ENCODE measurements around the gene ZNF326. TPM values are rescaled to one million over a fixed set of nuclear protein-coding genes. Genes with fewer than 3 reads are reported as not detected.

The ZNF326 gene
- total and polyA plus RNA-seq, 10 of the 15 experiments (the other 5 are each of a cell fraction or from before 2014, with no cell fraction given), result 7.1 to 29.4 (median 21.9) TPM

DNA sequence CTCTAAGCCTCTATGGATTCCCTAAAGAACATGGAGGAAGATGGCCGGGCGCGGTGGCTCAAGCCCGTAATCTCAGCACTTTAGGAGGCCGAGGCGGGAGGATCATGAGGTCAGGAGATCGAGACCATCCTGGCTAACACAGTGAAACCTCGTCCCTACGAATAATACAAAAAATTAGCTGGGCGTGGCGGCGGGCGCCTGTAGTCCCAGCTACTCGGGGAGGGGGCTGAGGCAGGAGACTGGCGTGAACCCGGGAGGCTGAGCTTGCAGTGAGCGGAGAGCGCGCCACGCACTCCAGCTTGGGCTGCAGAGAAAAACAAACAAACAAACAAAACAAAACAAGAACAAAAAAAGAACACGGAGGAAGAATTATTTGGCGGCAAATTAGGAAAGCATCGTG is 5.8 kb upstream of the ZNF326 start:
- Histone ChIP-seq H4K20me1 (ENCODE audit: control insufficient read depth, insufficient read depth) (no peaks in the 10 kb centered on the region), H3K9ac (ENCODE audit: control insufficient read depth, insufficient read depth, low read length) (no peak overlapping the region), H3K4me1 (ENCODE audit: control insufficient read depth, insufficient read depth, low read length) (no peaks in the 10 kb centered on the region), H3K79me2 (ENCODE audit: control insufficient read depth, insufficient read depth, low read length) (no peaks in the 10 kb centered on the region), H3K9me3 (replicated peaks; ENCODE audit: control insufficient read depth, insufficient read depth, low read length) (no peaks in the 10 kb centered on the region), H2AFZ (ENCODE audit: control insufficient read depth, low read depth, low read length) (no peak overlapping the region), H3K4me2 (ENCODE audit: control insufficient read depth, insufficient read depth) (no peak overlapping the region), H3K27me3 (replicated peaks in 1 of 2; ENCODE audit: control insufficient read depth in 2 of 2, insufficient read depth in 2 of 2, low read length in 1 of 2) (no peaks in the 10 kb centered on the region), H3K27ac (ENCODE audit: control insufficient read depth, insufficient read depth) (no peak overlapping the region), H3K4me3 (no peak overlapping the region), H3K36me3 (ENCODE audit: control insufficient read depth in 2 of 2, insufficient read depth in 2 of 2, low read length in 1 of 2) (no peaks in the 10 kb centered on the region)
- CTCF ChIA-PET, result interaction anchor here (0.7 to 5.0 kb wide), 11 partner anchors 38 to 506 kb away, joined by 3 to 32 read pairs (median 5); no protein-coding TSS in a partner anchor
- SMC1A ChIA-PET (ENCODE audit: uncharacterized antibody, unreplicated experiment), result interaction anchor here (0.9 to 6.8 kb wide), 9 partner anchors 11 to 506 kb away, joined by 3 to 41 read pairs (median 5); no protein-coding TSS in a partner anchor
- DNase-seq (ENCODE audit: low read depth, low spot score), result no peak
- POLR2A ChIA-PET, result interaction anchor here (1.1 kb wide), 1 partner anchor 208 kb away, joined by 5 read pairs; no protein-coding TSS in a partner anchor
- RAD21 ChIA-PET (ENCODE audit: unreplicated experiment), result interaction anchor here (0.7 to 2.4 kb wide), 7 partner anchors 14 to 225 kb away, joined by 3 to 22 read pairs (median 4); no protein-coding TSS in a partner anchor
- intact Hi-C loops (cut with micrococcal nuclease; ENCODE audit: unreplicated experiment), result loop anchor here (5.0 kb wide), 1 partner anchor 507 kb away; no protein-coding TSS in a partner anchor
- WGBS (ENCODE audit: insufficient coverage, insufficient replicate concordance, low lambda C conversion rate, missing lambda C conversion rate), result 72% methylated on average over 22 of the region's 23 CpGs
- no peak for ATAC-seq
- TF ChIP-seq PAX8 (IDR thresholded peaks at IDR 0.05) (no peak), ZNF384 (IDR thresholded peaks at IDR 0.05; ENCODE audit: borderline replicate concordance, low read depth, low read length) (no peak), STAT3 (IDR thresholded peaks at IDR 0.05; ENCODE audit: low read depth, low read length) (no peak), RELA (IDR thresholded peaks at IDR 0.05; ENCODE audit: borderline replicate concordance, partially characterized antibody) (no peak), RAD51 (IDR thresholded peaks at IDR 0.05) (no peak), BRCA1 (IDR thresholded peaks at IDR 0.05; ENCODE audit: low read depth, low read length) (no peak), ZZZ3 (IDR thresholded peaks at IDR 0.05; ENCODE audit: control insufficient read depth, insufficient read length, low read depth) (no peak), POLR2AphosphoS2 (IDR thresholded peaks at IDR 0.05; ENCODE audit: low read depth, low read length) (no peak), NFYB (IDR thresholded peaks at IDR 0.05; ENCODE audit: insufficient read depth, low read depth, low read length) (no peak), SMAD5 (IDR thresholded peaks at IDR 0.05; ENCODE audit: low read depth) (no peak), CHD2 (IDR thresholded peaks at IDR 0.05; ENCODE audit: borderline replicate concordance, low read depth, low read length) (no peak), CHD1 (IDR thresholded peaks at IDR 0.05; ENCODE audit: low read depth, low read length) (no peak), TAF1 (IDR thresholded peaks at IDR 0.05; ENCODE audit: borderline replicate concordance, low read depth, low read length) (no peak)
- TF ChIP-seq, protein P1, sequence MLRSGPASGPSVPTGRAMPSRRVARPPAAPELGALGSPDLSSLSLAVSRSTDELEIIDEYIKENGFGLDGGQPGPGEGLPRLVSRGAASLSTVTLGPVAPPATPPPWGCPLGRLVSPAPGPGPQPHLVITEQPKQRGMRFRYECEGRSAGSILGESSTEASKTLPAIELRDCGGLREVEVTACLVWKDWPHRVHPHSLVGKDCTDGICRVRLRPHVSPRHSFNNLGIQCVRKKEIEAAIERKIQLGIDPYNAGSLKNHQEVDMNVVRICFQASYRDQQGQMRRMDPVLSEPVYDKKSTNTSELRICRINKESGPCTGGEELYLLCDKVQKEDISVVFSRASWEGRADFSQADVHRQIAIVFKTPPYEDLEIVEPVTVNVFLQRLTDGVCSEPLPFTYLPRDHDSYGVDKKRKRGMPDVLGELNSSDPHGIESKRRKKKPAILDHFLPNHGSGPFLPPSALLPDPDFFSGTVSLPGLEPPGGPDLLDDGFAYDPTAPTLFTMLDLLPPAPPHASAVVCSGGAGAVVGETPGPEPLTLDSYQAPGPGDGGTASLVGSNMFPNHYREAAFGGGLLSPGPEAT (IDR thresholded peaks at IDR 0.05; ENCODE audit: low read depth), result no peak
- TF ChIP-seq, protein P2, sequence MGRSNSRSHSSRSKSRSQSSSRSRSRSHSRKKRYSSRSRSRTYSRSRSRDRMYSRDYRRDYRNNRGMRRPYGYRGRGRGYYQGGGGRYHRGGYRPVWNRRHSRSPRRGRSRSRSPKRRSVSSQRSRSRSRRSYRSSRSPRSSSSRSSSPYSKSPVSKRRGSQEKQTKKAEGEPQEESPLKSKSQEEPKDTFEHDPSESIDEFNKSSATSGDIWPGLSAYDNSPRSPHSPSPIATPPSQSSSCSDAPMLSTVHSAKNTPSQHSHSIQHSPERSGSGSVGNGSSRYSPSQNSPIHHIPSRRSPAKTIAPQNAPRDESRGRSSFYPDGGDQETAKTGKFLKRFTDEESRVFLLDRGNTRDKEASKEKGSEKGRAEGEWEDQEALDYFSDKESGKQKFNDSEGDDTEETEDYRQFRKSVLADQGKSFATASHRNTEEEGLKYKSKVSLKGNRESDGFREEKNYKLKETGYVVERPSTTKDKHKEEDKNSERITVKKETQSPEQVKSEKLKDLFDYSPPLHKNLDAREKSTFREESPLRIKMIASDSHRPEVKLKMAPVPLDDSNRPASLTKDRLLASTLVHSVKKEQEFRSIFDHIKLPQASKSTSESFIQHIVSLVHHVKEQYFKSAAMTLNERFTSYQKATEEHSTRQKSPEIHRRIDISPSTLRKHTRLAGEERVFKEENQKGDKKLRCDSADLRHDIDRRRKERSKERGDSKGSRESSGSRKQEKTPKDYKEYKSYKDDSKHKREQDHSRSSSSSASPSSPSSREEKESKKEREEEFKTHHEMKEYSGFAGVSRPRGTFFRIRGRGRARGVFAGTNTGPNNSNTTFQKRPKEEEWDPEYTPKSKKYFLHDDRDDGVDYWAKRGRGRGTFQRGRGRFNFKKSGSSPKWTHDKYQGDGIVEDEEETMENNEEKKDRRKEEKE (IDR thresholded peaks at IDR 0.05), result no peak
- BruUV-seq (replicated peaks), result no TSS peak
- FAIRE-seq, result no peak
- in situ Hi-C loops (cut with MboI), result loop anchor here (5.0 to 25.0 kb wide), 3 partner anchors 187 to 477 kb away; partner anchors contain the start of genes LRRC8B and LRRC8C
